Psoas muscle (tissue), 8 donors: ENCODE measurements around the gene KIAA1671. TPM values are rescaled to one million over a fixed set of nuclear protein-coding genes. Genes with fewer than 3 reads are reported as not detected.

Source experiments
- ATAC-seq, 4 donors: fragments of 200-7000 bp; cut with Tn5 transposase; one replicate each; pipeline ENCODE4 v1.9.1; 2020; ENCODE audit warnings: moderate library complexity in 3 of 4, mild to moderate bottlenecking in 2 of 4
- DNase-seq, 2 donors: peaks; one replicate each; pipeline ENCODE4 v3.0.0-alpha.2; 2020
- H3K27ac ChIP-seq: fragments of 200-600 bp; one replicate; pipeline ENCODE4 v1.8.0; 2022
- H3K27me3 ChIP-seq, 3 donors: fragments of 200-600 bp in 1 of 3; one replicate each; pipeline versions ENCODE4 v1.6.1 to v1.8.0; 2013 to 2022; ENCODE audit warnings: low read length in 2 of 3, mild to moderate bottlenecking in 2 of 3, moderate library complexity in 1 of 3; ENCODE audit not compliant: insufficient read depth in 3 of 3
- H3K36me3 ChIP-seq, 2 donors: fragments of 200-600 bp in 1 of 2; one replicate each; pipeline versions ENCODE4 v1.6.1 to v1.8.0; 2013 to 2022; ENCODE audit warnings: low read depth in 1 of 2, mild to moderate bottlenecking in 1 of 2, moderate library complexity in 1 of 2; ENCODE audit not compliant: insufficient read depth in 1 of 2
- H3K4me1 ChIP-seq: fragments of 200-600 bp; one replicate; pipeline ENCODE4 v1.8.0; 2022
- H3K4me3 ChIP-seq: fragments of 200-600 bp; one replicate; pipeline ENCODE4 v1.8.0; 2022; ENCODE audit warnings: mild to moderate bottlenecking
- H3K9me3 ChIP-seq: fragments of 200-600 bp; one replicate; pipeline ENCODE4 v1.8.0; 2022
- WGBS, 3 donors: extraction: QIAGEN DNeasy Blood & Tissue Kit; methylation state at CpG; one replicate each; pipeline versions ENCODE4 v1.1.6 to v1.1.7; 2013; 5-methylcytosine and 5-hydroxymethylcytosine counted together
- intact Hi-C, 2 donors: fragments of 100-400 bp; cut with DNase I; formaldehyde crosslinking; loops; one replicate each; pipeline versions ENCODE4 v1.11.0 to v1.14.2; 2022
- polyA plus RNA-seq, 3 donors: library from polyadenylated mRNA; stranded (reverse); fragments of 200-250 nt; gene quantifications; one replicate each; pipeline ENCODE4 v1.2.3, GENCODE V29; 2013
- total RNA-seq, 4 donors: library from RNA; stranded (reverse); fragmentation: NEBNext Ultra II Directional in 2 of 4; extraction: Animal tissue kit (Norgen Biotek cat#: 25700) in 2 of 4; gene quantifications; one replicate each; pipeline versions ENCODE4 v1.2.1 to v1.2.4, GENCODE V29; 2021 to 2023
- TF ChIP-seq, protein P1 (sequence below): fragments of 200-600 bp; IDR thresholded peaks from one replicate; pipeline ENCODE4 v1.8.0; 2022; ENCODE audit warnings: antibody characterized with exemption
- donor health status: healthy with polysubstance abuse.
- donor health status: DM: no; HTN: no; CAD: no; lungs with moderate emphysema.
- donor health status: Bipolar disorder and iron deficiency.
- donor health status: healthy.
- donor health status: DM: yes; HTN: yes; CAD: no.
- donor health status: DM: no; HTN: no; CAD: no.
- donor health status: DM: no; HTN: no; CAD: no.
- donor health status: DM: yes; HTN: yes; CAD: no.

The KIAA1671 gene
- total and polyA plus RNA-seq, 7 donors: 1.9 to 56.9 (median 15.8) TPM

DNA sequence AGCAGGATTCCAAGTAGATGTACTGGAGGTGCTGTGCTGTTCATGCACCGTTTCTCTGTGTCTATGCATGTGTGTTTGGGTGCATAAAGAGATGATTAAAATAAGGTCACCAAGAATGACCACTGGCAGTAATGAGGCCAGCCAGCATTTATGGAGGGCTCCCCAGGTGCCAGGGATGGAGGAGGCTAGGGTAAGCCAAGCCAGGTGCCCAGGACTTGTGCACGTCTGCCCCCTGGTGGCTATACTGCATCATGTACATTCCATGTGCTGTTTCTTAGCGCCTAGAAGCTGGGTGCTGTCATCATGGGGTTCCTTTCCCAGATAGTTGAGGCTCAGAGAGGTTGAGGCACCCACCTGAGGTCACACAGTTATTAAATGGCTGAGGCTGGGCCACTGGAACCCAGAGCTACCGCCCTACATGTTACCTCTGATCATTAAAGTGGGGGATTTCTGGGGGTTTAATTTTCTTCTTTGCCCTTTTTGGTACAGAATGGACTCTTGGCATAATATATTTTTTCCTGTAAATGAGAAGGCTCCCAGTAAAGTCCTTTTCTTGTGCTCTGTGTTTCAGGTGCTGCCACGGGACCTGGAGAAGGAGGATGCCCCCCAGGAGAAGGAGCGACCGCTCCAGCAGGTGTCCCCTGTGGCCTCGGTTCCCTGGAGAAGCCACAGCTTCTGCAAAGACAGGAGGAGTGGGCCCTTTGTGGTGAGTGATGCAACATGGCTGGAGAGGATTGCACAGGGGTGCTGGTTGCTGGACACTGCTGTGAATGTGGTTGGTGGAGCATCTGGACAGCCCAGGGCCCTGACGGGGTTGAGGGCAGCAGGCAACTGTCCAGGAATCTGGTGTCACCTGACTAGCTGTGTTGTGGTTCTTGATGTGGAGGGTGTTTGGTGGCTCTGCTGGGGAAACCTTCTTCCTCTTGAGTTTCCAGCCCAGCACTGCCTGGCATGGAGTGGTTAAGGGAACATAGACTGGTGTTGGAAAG lies 96.4 kb downstream of the KIAA1671 start:
- Histone ChIP-seq H3K9me3 (no peaks in the 10 kb centered on the region), H3K4me3 (no peak overlapping the region), H3K27me3 (no peaks in the 10 kb centered on the region), H3K4me1 (no peaks in the 10 kb centered on the region), H3K27ac (no peak overlapping the region), H3K36me3 (peaks cover 0 to 8% of the 10 kb centered on the region in 2 donors)
- 59 to 66% (median 59%) methylated on average over 9 of the region's 9 CpGs for WGBS, 3 donors
- ATAC-seq: peak; percentile 78 to 85 (median 84)
- TF ChIP-seq, protein P1, sequence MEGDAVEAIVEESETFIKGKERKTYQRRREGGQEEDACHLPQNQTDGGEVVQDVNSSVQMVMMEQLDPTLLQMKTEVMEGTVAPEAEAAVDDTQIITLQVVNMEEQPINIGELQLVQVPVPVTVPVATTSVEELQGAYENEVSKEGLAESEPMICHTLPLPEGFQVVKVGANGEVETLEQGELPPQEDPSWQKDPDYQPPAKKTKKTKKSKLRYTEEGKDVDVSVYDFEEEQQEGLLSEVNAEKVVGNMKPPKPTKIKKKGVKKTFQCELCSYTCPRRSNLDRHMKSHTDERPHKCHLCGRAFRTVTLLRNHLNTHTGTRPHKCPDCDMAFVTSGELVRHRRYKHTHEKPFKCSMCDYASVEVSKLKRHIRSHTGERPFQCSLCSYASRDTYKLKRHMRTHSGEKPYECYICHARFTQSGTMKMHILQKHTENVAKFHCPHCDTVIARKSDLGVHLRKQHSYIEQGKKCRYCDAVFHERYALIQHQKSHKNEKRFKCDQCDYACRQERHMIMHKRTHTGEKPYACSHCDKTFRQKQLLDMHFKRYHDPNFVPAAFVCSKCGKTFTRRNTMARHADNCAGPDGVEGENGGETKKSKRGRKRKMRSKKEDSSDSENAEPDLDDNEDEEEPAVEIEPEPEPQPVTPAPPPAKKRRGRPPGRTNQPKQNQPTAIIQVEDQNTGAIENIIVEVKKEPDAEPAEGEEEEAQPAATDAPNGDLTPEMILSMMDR: peak; percentile 86
- intact Hi-C loops: loop anchor here (1.0 to 2.0 kb wide), 2 partner anchors 96 to 97 kb away; partner anchors contain the start of gene KIAA1671 (in 2 of the 2)
- DNase-seq: peak; percentile 56 to 74

DNA sequence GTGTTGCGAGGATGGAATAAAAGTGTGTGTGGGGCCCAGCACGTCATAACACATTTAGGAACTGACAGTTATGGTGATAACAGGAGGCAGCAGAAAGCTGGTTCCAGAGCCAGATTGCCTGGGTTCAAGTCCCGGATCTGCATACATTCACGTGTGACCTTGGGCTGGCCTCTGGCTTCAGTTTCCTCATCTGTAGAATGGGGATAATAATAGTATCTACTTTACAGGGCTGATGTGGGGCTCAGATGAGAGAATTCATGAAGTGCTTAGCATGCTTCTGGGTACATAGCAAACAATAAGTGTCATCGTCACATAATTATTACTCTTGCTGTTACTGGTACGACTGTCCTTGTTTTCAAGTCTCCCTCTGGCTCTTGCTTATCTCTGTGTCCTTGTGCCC lies 97.3 kb downstream of the KIAA1671 start:
- WGBS, 3 donors: 88 to 96% (median 94%) methylated on average over 6 of the region's 6 CpGs
- TF ChIP-seq, protein P1: no peak
- no peak for DNase-seq
- Histone ChIP-seq H3K36me3 (peaks cover 0 to 8% of the 10 kb centered on the region in 2 donors), H3K4me3 (no peak overlapping the region), H3K4me1 (no peaks in the 10 kb centered on the region), H3K27ac (no peak overlapping the region), H3K9me3 (no peaks in the 10 kb centered on the region), H3K27me3 (no peaks in the 10 kb centered on the region)
- ATAC-seq: no peak
- intact Hi-C loops: loop anchor here (2.0 to 10.0 kb wide), 3 partner anchors 97 to 285 kb away; partner anchors contain the start of gene KIAA1671 (in 1 of the 2)

DNA sequence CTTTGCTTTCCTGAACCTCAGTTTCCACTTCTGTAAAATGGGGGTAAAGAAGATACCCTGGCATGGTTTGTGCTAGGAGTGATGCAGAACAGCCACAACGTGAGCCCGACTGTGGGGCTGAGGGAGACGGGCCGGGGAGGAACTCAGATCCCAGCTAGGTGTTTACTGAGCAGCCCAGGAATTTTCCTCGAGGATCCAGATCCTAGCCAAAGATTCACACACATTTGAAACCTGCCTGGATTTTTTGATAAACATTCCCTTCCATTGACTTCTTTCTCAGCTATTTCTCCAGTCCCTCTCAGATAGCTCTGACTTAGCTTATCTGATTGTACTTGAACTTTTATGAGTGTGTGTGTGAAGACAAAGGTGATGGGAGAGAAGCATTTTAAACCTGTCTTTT lies 98.0 kb downstream of the KIAA1671 start:
- no peak for DNase-seq
- 96 to 98% (median 97%) methylated on average over 5 of the region's 5 CpGs for WGBS, 3 donors
- Histone ChIP-seq H3K27ac (no peak overlapping the region), H3K4me1 (no peaks in the 10 kb centered on the region), H3K27me3 (no peaks in the 10 kb centered on the region), H3K4me3 (no peak overlapping the region), H3K9me3 (no peaks in the 10 kb centered on the region), H3K36me3 (peaks cover 0 to 8% of the 10 kb centered on the region in 2 donors)
- TF ChIP-seq, protein P1: no peak
- ATAC-seq: no peak
- intact Hi-C loops: loop anchor here (5.0 to 10.0 kb wide), 2 partner anchors 283 to 286 kb away; no protein-coding TSS in a partner anchor

GRCh38 chr22:25051073-25051472 lies 98.6 kb downstream of the KIAA1671 start:
- H3K36me3 ChIP-seq: peaks cover 0 to 8% of the 10 kb centered on the region in 2 donors
- WGBS, 3 donors: 96 to 97% (median 97%) methylated on average over 2 of the region's 2 CpGs
- no peaks in the 10 kb centered on the region for H3K9me3 ChIP-seq
- intact Hi-C loops: loop anchor here (5.0 to 10.0 kb wide), 2 partner anchors 284 to 286 kb away; no protein-coding TSS in a partner anchor
- no peaks in the 10 kb centered on the region for H3K27me3 ChIP-seq
- H3K4me3 ChIP-seq: no peak overlapping the region
- ATAC-seq (no peak), DNase-seq (no peak)
- H3K27ac ChIP-seq: no peak overlapping the region
- TF ChIP-seq, protein P1: peak; percentile 10
- no peaks in the 10 kb centered on the region for H3K4me1 ChIP-seq
